Activated CD4-positive, alpha-beta T cell treated with anti-CD3 and anti-CD28 coated beads for 48 hours (primary cell): ENCODE measurements around the gene WDR62.

ENCODE experiments used
- DNase-seq: peaks from one replicate; pipeline ENCODE4 v3.0.0-alpha.2; 2020

Gene WDR62

DNA sequence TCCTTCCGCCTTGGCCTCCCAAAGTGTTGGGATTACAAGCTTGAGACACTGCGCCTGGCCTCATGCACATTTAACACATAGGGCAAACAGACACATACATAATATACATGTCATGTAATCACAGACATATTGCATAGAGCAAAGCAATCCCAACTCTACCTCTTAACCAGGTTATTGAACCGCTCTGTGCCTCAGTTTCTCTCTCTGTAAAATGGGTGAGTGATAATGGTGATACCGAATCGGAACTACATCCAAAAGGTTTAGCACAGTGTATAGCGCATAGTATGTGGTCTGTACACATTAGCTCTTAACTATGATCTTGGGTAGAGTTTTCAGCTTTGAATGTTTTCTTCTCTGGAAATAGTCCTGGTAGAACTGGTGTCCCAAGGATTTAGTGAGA, 89.9 kb downstream of the WDR62 start:
- no peak for DNase-seq

DNA sequence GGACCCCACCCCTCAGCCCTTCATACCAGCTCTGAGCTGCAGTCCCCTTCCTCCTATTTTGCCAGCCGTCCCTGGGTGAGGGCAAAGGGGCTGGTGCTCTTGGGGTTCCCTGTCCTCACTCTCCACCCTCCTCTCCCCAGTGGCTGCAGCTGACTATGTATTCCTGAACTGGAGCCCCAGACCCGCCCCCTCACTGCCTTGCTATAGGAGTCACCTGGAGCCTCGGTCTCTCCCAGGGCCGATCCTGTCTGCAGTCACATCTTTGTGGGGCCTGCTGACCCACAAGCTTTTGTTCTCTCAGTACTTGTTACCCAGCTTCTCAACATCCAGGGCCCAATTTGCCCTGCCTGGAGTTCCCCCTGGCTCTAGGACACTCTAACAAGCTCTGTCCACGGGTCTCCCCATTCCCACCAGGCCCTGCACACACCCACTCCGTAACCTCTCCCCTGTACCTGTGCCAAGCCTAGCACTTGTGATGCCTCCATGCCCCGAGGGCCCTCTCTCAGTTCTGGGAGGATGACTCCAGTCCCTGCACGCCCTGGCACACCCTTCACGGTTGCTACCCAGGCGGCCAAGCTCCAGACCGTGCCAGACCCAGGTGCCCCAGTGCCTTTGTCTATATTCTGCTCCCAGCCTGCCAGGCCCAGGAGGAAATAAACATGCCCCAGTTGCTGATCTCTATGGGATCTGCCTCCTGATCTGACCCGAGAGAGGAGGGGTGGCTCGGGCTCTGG, 95.1 kb downstream of the WDR62 start:
- DNase-seq, result no peak

DNA sequence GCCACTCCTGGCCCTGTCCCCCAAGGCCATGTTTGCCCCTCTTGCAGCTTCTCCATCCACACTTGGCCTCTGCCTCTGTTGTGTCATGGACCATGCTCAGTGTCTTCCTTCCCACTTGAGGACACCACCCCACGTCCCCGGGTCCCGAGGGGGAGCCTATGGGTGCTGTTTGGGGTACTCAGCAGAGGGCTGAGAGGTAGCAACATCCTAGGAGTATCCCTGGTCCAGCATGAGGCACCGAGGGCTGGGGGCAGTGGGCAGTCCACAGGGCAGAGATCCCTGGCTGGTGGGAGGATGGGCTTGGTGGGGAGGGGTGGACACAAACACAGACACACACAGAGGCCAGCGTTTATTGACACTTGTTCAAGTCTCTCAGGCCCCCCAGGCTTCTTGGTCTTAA, 95.9 kb downstream of the WDR62 start:
- DNase-seq, result no peak

DNA sequence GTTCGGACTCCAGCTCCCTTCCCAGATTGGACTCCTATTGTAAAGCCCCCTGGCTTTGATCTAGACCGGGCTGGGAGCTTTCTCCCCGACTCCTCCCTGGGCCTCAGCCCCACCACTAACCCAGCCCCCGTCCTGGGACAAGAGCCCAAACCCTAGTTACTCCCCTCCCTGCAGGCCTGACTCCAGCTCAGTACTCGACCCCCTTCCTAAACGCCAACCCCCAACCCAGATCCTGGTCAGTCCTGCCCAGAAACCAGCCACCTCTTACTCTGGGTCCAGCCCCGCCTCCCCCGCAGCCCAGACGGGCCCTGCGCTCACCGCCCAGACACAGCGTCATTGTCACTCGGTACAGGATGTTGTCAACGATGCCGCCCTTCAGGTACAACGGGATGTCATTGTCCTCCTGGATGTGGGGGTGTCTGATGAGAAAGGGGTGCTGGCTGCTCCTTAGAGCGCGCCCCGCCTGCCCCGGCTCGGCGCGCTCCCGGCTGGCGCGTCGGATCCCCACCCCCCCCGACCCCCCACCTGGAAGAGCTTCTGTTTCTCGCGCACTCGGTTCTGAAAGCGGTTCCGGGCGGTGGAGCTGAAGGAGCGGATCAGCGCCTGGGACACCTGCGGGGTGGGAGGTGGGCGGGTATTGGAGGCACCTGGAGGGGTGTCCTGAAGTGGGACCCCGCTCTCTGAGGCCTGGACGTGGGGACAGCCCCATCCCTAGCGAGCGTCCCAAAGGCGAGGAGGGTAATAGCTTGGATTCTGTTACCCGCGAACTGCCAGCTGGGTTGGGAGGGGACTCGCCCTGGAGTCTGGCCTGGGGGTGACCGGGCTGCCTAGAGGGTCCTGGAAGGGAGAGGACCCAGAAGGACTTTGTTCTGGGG, 96.7 kb downstream of the WDR62 start:
- no peak for DNase-seq

DNA sequence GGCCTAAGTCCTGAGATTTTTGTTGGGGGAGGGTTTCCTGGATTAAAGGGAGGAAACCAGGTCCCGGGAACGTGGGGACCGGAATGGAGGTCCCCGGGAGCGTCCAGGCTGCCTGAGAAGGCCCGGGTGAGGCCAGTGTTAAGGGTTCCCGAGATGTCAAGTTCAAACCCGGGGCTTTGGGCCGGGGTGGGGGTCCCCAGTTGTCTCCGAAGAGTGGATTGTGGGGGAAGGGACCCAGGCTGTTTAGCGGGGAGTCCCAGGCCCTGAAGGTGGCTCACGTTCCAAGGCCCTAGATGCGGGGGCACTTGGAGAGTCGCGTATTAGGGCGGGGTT, 97.3 kb downstream of the WDR62 start:
- DNase-seq, result no peak

- no peak for DNase-seq
Measured at GRCh38 chr19:36152352-36153091, 97.8 kb downstream of the WDR62 start, which contains the start of gene COX7A1. COX7A1 (minus strand) TSS chr19:36152447; CDS start chr19:36152407, 40 bp downstream.

DNA sequence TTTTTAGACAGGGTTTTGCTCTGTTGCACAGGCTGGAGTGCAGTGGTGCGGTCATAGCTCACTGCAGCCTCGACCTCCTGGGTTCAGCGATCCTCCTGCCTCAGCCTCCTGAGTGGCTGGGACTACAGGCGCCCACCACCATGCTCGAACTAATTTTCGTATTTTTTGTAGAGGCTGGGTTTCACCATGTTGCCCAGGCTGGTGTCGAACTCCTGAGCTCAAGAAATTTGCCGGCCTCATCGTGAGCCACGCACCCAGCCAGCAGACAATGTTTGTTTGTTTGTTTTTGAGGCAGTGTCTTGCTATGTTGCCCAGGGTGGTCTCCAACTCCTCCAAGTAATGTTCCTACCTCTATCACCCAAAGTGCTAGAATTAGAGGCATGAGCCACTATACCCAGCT, 98.4 kb downstream of the WDR62 start:
- no peak for DNase-seq
